Mucosa of gallbladder (tissue), 1 donor: ENCODE data around the gene TRIM66. TPM values are rescaled to one million over a fixed set of nuclear protein-coding genes. Genes with fewer than 3 reads are reported as not detected.

ENCODE experiments used
- DNase-seq: peaks from one replicate; pipeline ENCODE4 v3.0.0-alpha.2; 2020; ENCODE audit warnings: low spot score
- total RNA-seq: library from RNA; stranded (reverse); gene quantifications from one replicate; pipeline ENCODE4 v1.2.1, GENCODE V29; 2021
- donor health status: DM: no; HTN: no; CAD: no.

Gene TRIM66
- total RNA-seq, 1 donor from 2014 or later, result 7.1 TPM

DNA sequence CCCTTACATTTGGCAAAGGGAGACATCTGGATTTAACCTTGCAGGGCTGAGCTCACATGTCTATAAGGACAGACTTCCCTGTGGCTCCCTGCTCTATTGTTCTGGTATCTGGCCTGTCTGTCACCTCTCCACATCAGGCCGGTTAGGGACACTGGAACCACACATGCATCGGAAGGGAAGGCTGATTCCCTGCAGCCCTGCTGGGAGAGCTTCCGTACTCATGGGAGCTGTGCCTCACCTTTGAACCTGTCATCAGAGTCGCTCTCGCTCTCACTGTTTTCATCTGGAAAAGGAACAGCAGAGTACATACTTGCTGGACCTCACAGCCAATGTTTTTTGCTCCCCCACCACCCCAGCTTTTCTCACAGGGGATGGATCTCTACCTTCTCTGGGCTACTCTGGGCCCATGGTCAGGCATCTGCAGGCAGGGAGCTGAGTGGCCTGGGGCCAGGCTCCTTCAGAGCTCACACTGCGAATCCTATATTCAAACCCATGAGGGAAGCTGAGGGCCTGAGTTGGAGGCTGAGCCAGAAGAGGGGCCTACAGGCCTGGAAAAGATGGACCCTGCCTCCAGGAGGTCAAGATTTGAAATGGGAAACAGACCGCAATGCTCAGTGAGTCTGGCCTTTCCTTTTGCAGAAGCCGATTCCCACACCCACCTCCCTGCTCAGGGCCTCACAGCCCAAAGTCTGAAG is 31.4 kb upstream of the TRIM66 start:
- no peak for DNase-seq

DNA sequence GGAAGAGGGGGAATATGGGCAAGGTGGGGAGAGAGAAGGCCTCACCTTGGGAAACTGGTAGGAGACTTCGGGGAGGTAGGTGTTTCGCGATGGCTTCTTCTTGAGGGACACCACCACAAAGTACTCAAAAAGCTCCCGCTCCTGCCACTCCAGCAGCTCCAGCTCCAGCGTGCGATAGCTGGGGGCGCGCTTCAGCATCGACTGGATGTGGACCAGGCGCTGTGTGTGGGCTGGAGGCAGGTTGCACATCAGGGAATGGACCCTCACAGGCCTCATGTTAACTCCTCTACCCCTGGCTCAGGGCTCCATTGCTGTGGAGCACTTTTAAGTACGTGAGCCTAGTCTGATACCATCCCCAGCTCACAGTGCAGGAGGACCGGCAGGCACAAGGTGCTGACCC is 30.0 kb upstream of the TRIM66 start:
- DNase-seq, result no peak

DNA sequence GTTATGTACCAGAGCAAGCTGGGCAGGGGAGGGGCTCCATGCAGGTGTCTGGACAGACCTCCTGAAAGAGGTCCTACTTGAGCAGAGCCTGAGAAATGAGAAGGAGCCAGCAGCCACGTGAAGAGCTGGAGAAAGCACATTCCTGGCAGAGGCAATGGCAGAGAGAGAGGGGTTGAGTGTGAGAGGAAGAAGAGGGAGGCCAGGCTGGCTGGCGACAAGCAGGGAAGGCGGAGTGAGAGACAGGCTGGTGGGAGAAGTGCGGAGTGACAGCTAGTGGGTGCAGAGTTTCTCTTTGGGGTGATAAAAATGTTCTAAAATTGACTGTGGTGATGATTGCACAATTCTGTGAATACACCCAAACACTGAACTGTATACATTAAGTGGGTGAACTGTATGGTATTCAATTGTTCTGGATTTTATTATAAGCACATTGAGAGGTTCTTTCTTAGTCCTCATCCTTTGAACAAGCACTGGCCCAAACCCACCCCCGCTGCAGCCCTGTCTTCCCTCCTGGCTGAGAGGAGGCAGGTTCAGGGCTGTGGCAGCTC is 29.5 kb upstream of the TRIM66 start:
- no peak for DNase-seq

DNA sequence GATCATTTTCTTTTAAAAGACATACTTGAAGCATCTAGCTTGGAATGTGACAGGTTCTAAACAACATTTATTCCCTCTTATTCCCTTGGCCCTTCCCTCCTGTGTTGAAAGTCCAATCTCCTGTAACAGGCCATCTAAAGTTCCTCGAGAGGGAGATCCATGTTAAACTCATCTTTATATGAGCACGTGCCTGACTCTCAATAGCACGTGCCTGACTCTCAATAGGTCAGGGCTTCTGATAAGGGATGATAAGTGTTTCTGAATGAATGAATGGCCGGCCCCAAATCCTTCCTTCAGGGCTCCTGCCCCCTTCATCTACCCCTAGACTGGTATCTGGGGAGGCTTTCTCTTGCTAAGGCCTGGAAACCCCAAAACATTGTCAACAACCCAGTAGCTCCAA is 27.3 kb upstream of the TRIM66 start:
- DNase-seq, result no peak

DNA sequence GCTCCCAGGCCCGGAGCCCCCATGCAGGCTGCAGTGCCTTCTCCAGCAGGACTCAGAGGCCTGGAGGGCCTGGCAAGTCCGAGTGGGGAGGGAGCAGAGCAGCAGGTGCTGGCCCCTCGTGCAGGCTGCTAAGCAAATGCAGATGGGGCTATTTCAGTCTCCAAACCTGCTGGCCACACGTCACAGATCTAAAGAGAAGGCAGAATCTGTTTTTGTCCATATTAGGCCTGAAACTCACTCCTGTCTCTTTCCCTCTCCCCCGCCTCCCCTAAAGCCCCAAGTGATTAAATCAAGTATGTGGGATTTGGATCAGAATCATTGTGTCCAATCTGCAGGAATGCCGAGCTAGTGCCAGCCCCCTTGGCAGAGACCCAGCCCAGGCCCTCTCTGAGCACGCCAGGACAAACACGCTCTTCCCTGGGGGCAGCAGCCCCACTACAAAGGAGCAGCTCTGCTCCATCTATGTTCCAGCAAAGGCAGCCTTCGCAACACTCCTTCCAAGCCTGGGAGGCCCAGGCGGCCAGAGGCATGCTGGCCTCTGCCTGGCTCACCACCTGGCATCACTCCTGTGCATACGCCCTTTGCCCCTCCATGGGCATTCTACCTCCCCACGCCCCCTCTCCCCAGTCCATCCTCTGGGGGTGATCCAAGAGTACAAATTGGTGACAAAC is 26.7 kb upstream of the TRIM66 start:
- DNase-seq, result peak; percentile 75

DNA sequence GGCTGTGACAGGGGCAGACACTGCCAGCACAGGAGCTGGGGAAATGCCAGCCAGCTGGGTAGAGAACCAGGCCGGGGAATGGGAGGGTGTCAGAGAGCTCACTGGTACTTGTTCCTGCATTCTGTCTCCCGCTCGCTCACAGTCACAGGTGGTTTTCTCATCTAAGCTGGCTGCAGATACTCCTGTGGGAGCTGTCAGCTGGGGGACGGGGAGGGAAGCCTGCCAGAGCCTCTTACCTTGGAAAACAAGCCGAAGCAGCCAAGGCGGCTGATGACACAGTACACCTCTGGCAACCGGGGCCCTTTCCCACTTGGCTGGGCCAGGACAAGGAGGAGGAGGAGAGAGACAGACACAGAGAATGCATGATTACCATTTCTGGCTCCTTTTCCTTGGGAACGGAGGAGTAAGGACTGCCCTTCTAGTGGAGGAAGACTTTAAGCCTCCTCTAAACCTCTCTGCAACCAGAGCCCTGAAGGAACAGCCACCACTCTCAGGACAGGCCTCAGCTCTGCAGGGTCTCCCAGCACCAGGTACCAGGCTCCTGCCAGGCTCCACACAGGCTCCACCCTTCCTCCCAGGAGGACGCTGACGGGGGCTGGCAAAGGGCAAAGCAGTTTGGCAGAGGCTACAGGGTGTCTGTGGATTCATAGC is 25.2 kb upstream of the TRIM66 start:
- DNase-seq, result no peak

DNA sequence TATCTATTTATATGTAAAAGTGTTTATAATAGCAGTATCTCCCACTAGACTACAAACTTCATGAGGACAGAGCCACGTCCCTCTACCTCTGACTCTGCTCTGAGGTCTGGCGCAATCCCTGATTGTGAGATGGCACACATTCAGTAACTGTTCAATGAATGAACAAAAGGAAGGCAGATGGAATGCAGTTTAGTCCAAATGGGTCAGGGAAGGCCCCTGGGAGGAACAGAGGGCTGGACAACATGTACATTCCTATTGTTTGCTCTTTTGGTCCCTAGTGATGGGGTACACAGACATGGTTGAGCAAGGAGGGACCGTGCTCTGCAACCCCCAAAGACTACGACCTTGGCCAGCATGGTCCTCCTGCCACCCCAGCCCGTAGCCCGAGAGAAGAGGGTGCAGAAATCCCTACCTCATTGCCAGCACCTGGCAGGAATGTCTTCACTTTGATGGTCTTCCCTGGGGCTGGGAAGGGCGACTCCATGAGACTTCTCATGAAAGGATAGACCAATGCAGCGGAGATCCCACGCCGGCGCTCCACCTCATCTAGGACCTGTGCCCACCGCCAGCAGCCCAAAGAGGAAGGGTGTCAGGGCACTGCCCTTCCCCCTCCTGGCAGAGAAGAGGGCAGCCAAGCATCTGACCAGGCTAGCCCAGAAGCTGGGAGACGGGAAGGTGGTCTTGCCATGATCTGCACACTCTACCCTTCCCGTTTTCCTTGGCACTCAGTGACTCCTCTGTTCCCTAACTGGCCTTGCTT is 24.4 kb upstream of the TRIM66 start:
- no peak for DNase-seq

DNA sequence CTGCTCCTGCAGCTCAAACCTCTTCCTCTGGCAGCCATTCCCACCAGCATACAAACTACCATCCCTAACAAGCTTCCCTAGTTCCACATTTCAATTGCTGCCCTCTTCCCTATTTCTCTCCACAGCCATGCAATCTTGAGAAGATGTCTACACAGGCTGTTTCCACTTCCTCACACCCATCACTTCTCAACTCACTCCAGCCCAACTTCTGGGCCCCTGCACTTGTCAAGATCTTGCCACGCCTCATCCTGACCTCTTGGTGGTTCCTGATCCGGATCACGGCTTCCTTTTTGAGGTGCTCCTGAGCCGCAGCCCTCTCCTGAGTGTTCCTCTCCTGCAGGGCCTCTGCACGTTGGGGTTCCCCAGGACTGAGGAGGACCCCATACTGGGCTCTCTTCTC is 22.7 kb upstream of the TRIM66 start:
- DNase-seq, result no peak

DNA sequence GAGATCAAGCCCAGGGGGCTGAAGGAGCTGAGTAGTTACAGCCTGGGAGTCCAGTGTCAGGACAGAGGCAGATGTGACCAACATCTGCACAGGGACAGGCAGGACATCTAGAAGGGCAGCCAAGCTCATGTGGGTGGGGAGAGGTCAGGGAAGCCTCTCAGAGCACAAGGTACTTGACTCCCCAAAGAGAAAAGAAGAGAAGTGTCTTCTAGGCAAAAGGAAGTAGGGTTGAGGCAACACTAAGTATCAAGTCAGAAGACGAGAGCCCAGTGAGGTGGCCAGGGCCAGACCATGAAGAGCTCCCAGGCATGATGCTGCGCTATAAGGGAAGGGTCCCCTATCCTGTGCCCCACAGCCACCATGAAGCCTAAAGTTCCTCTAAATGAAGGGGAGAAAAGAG is 21.7 kb upstream of the TRIM66 start:
- DNase-seq, result no peak

DNA sequence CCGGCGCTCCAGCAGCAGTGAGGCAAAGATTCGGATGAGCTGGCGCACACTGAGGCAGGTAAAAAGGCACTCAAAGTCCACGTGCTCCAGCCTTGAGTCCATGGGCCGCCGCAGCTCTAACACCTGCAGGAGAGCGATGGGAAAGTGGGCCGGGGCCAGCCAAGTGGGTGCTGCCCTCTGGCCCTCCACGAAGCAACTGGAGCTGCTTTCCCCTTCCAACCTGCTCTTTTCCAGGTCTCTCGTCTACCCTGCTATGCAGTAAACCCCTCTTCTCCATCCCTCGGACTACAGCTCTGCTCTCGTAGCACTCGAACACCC is 20.1 kb upstream of the TRIM66 start:
- no peak for DNase-seq

DNA sequence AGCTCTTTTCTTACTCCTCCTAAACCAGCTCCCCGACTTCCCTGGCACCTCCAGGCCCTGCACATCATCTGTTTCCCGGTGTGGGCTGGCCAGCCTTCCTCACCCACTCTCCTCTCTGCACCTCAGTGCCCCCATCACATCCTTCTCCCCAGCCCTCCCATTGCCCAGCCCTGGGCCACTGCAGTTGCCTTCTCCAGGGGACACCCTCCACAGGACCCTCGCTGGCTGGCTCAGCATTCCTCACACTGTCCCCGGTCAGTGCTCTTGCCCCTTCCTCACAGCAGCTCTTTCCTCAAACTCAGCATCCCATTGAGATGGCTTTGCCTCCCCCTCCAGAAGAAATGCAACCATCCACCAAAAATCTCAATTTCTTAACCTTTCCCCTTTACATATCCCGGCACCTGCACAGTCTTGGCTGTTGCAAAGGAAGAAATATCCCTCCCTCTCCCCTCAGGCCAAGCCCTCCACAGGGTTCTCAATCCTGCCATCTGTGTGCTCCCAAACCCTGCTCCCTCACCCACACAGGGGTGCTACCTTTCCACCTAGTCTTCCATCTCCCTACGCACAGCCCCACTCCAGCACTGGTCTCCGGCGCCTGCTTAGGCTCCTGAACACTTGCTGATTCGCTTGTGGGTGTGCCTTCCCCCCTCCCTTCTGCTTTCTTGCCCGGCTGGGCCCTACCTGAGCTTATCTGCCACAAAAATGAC is 19.6 kb upstream of the TRIM66 start:
- DNase-seq, result no peak

DNA sequence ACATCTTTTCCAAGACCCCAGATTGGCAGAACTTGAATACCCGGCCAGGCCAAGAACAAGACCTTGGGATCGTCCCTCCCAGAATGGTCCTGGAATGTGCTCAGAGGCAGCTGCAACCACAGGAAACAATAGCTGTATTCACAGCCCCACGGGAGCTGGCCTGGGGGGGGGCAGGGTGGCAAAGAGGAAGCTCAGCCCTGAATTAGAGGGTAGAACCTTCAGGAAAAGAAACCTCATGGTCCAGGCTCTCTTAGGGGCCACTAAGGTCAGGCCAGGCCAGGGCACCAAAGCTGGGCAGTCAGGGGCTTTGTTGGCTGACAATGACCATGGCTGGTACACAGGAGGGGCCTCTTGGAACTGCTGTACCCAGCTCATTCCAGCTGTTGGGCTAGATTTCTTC is 17.4 kb upstream of the TRIM66 start:
- peak; percentile 42 for DNase-seq

DNA sequence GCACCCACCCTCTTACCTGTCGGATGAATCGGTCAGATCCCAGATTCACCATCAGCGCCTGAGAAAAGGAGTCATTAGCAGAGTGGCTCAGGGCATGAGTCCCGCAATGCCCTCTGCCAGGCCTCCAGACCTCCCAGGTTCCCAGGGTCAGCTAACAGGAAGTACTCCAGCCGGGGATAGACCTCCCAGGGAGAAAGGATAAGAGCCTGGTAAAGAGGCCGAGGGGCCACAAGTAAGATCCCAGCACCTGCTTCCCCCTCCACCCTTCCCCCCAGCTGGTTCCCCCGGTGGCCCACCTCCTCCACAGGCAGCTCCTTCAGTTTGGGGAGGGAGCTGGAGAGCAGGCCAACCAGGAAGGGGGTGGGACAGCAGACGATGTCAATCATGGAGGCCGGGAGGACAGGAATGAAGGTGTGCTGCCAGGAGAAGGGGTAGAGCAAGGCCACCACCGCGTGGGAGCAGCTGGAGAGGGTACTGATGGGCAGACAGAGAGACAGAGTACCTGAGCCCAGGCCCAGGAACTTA is 16.5 kb upstream of the TRIM66 start:
- DNase-seq, result no peak

DNA sequence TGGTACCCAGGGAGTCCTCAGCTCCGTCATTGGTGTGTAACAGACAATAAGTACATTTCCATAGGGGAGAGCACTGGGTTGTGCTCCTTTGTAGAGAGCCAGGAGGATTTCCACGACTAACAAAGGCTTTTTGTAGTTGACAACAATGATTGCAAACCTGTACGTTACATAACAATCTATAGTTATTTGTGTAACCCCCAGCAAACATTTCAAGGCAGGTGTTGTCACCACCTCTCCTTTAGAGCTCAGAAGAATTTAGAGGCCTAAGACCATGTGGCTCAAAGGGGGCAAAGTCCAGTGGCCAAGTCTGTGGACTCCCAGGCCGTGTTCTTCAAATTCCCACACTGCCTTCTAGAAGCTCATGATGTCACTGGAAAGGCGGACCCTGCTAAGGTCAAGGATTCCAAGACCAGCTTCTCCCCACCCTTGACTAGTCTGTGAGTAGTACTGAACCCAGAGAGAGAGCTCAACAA is 15.9 kb upstream of the TRIM66 start:
- peak; percentile 56 for DNase-seq

DNA sequence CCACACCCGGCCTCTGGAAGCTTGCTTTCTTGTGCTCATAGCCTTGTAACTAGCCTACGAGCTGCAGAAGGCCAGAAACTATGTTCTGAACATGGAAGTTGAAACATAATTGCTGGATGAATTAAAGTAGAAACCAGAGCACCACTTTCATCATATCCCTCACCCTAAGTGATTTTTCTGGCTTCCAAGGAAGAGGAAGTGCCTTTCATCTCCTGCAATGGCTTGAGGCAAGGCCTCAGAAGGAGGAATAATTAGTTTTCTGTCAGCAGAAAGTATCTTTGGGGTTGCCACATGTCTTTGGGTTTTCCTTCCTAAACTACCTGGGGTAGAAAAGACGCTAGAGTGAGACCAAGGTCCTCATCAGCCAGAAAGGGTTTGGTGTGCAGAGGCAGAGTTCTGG is 14.6 kb upstream of the TRIM66 start:
- no peak for DNase-seq

DNA sequence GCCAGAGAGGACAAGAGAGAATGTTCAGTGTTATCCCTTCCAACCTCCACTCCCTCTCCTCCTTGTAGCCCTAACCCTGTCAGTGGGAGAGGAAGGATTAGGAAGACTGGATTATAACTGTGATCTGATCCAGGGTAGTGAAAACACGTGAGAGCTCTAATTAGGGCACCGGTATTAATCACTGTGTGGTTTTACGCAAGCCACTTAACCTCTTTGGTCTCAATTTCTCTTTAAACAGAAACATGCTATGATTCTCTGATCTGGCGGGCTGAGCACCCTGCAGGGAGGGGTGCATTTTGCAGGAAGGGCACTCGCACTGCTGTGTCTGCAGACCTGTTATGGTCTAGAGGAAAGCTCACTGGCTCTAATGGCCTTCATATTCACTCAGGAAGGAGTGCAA is 11.7 kb upstream of the TRIM66 start:
- DNase-seq, result no peak

DNA sequence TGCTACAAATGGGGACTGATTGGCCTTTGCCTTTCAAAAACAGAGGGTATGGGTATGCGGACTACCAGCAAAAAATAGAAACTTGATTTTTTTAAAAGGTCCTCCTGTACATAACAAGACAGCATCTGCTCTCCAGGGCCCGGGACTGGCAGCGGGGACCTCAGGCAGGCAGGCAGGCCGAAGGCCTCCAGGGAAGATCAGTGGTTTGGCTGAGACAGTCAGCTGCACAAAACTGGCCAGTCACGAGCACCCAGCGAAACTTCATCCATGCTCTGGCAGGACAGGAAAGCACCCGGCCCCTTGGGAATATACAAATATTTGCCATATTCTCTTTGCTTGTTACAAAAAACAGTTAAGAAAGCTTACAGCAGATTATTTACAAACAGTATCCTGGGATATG is 11.1 kb upstream of the TRIM66 start:
- no peak for DNase-seq

DNA sequence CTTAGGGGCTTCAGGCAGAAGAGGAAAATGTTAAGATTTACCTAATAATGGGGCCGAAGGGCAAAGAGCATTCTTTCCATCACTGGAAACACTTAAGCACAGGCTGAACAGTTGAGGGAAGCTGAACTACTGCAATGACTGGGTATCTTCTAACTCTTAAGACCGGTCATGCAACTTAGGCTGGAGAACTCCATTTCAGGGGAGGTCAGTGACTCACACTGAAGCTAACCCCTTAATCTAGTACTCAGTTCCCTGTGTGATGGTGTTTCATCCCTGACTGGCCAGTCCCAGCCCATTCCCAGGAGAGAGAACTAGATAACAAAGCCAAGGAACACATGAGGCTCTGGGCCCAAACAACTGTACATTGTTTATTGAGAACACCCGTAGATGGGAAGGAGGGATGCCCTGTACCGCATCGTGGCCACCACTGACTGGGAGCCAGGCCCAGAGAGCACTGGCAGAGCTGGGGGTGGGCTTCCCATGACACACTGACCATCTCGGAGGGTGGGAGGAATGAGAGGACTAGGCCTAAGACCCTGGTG is 10.6 kb upstream of the TRIM66 start:
- DNase-seq, result no peak

DNA sequence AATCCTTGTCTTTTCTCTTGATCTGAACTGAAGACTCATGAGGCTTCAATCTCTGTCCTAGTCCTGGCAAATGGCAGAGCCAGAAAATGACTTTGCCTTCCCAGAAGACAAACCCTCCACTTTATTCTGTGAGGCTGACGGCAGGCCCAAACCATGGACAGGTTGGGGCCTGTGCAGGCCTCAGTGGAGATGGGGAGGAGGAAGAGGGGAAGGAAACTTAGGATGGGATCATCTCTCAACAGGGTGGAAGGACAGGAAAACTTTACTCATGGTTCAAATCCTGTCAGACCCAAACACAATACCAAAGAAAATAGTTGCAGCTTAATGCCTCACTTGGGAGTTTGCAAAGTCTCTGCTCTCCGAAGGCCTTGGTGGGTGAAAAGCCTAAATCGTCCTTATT is 10.0 kb upstream of the TRIM66 start:
- DNase-seq, result no peak

DNA sequence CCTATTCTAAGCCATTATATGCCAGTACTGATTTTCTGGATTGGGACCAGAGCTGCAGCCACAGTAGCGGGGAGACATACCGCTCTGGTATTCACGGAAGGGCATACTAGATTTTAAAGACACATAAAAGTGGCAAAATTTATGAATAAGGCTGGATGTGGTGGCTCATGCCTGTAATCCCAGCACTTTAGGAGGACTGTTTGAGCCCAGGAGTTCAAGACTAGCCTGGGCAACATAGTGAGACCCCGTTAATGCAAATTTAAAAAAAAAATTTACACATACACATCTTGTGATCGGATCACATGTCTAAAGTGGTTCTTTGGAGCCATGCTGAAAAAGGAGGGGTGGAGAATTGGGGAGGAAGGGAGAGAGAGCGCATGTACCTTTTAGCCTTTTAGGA is 9.1 kb upstream of the TRIM66 start:
- no peak for DNase-seq
